OCI-LY3 (cell line): ENCODE measurements around the gene TECPR2.

ENCODE experiments used
- H2AFZ ChIP-seq: fragments of 200-600, 300-600 bp; shearing (Covaris generic); 2 replicates; pipeline ENCODE4 v1.6.0; 2014; ENCODE audit warnings: antibody characterized with exemption, low read depth, low read length
- H3K27ac ChIP-seq: fragments of 200-600, 300-600 bp; sonication (generic); 2 replicates; pipeline ENCODE4 v1.5.1; 2014; ENCODE audit warnings: mild to moderate bottlenecking, low read length, moderate library complexity, mixed read lengths
- H3K27me3 ChIP-seq: fragments of 200-600, 300-600 bp; sonication (generic); 2 replicates; pipeline ENCODE4 v1.6.1; 2014; ENCODE audit warnings: low read depth, low read length, mixed read lengths
- H3K36me3 ChIP-seq: fragments of 200-600, 300-600 bp; sonication (generic); replicated peaks from 2 replicates; pipeline ENCODE3; 2014; ENCODE audit warnings: low read depth, low read length, mixed read lengths
- H3K4me1 ChIP-seq: fragments of 300-600, 200-600 bp; sonication (generic); 2 replicates; pipeline ENCODE4 v1.6.1; 2014; ENCODE audit warnings: low read length, mixed read lengths
- H3K4me2 ChIP-seq: fragments of 200-600, 300-600 bp; sonication (generic); 2 replicates; pipeline ENCODE4 v1.6.1; 2014; ENCODE audit warnings: low read length, mixed read lengths
- H3K4me3 ChIP-seq: fragments of 300-600, 200-600 bp; sonication (generic); 2 replicates; pipeline ENCODE4 v1.5.1; 2014; ENCODE audit warnings: antibody characterized with exemption, mild to moderate bottlenecking, low read length, moderate library complexity
- H3K79me2 ChIP-seq: fragments of 300-600, 200-600 bp; shearing (Covaris generic); 2 replicates; pipeline ENCODE4 v1.6.1; 2014; ENCODE audit warnings: mild to moderate bottlenecking, low read length, mixed read lengths
- H3K9ac ChIP-seq: fragments of 300-600, 200-600 bp; shearing (Covaris generic); 2 replicates; pipeline ENCODE4 v1.6.0; 2014; ENCODE audit warnings: mild to moderate bottlenecking, low read length, moderate library complexity
- H3K9me3 ChIP-seq: fragments of 200-600, 300-600 bp; shearing (Covaris generic); 2 replicates; pipeline ENCODE4 v1.6.1; 2014; ENCODE audit warnings: low read length, mixed read lengths; ENCODE audit not compliant: insufficient read depth
- H4K20me1 ChIP-seq: fragments of 200-600, 300-600 bp; sonication (generic); 2 replicates; pipeline ENCODE4 v1.6.1; 2016; ENCODE audit warnings: low read length, mixed read lengths; ENCODE audit not compliant: insufficient read depth
- CTCF ChIP-seq: fragments of 200-600, 300-600 bp; sonication (generic); IDR thresholded peaks from 2 replicates; pipeline ENCODE4 v1.5.1; 2014; ENCODE audit warnings: antibody characterized with exemption, low read length, low read depth
- EZH2phosphoT487 ChIP-seq: fragments of 200-600 bp; shearing (Covaris generic); IDR thresholded peaks from 2 replicates; pipeline ENCODE4 v1.6.1; 2018; ENCODE audit warnings: antibody characterized with exemption, mixed run types, low read depth

The TECPR2 gene

GRCh38 chr14:102501751-102502315 is 139.1 kb downstream of the TECPR2 start:
- no peak overlapping the region for H3K27ac ChIP-seq
- no peak overlapping the region for H3K4me2 ChIP-seq
- H2AFZ ChIP-seq = no peak overlapping the region
- H3K36me3 ChIP-seq = no peaks in the 10 kb centered on the region
- H3K79me2 ChIP-seq = no peaks in the 10 kb centered on the region
- TF ChIP-seq CTCF (peak; percentile 36), EZH2phosphoT487 (no peak)
- no peaks in the 10 kb centered on the region for H4K20me1 ChIP-seq
- no peaks in the 10 kb centered on the region for H3K4me1 ChIP-seq
- H3K4me3 ChIP-seq = no peak overlapping the region
- H3K9me3 ChIP-seq = no peaks in the 10 kb centered on the region
- no peaks in the 10 kb centered on the region for H3K27me3 ChIP-seq
- H3K9ac ChIP-seq = no peak overlapping the region

- no peaks in the 10 kb centered on the region for H3K27me3 ChIP-seq
- no peaks in the 10 kb centered on the region for H3K4me1 ChIP-seq
- H3K4me3 ChIP-seq = no peak overlapping the region
- no peaks in the 10 kb centered on the region for H3K36me3 ChIP-seq
- H3K9ac ChIP-seq = no peak overlapping the region
- H3K79me2 ChIP-seq = no peaks in the 10 kb centered on the region
- no peak for TF ChIP-seq CTCF
- no peak for TF ChIP-seq EZH2phosphoT487
- no peak overlapping the region for H3K27ac ChIP-seq
- H4K20me1 ChIP-seq = no peaks in the 10 kb centered on the region
- H3K4me2 ChIP-seq = no peak overlapping the region
- H2AFZ ChIP-seq = no peak overlapping the region
- H3K9me3 ChIP-seq = no peaks in the 10 kb centered on the region
These were observed 139.8 kb downstream of the TECPR2 start for GRCh38 chr14:102502571-102502970.

- H2AFZ ChIP-seq = no peak overlapping the region
- no peaks in the 10 kb centered on the region for H3K79me2 ChIP-seq
- H3K36me3 ChIP-seq = no peaks in the 10 kb centered on the region
- H3K4me1 ChIP-seq = peaks cover under 1% of the 10 kb centered on the region; the same call in 1 of the 2 replicates
- no peak overlapping the region for H3K9ac ChIP-seq
- no peaks in the 10 kb centered on the region for H3K9me3 ChIP-seq
- no peak overlapping the region for H3K27ac ChIP-seq
- H3K27me3 ChIP-seq = no peaks in the 10 kb centered on the region
- H3K4me2 ChIP-seq = no peak overlapping the region
- no peak for TF ChIP-seq CTCF
- no peak for TF ChIP-seq EZH2phosphoT487
- H4K20me1 ChIP-seq = no peaks in the 10 kb centered on the region
- H3K4me3 ChIP-seq = no peak overlapping the region
These were observed 141.0 kb downstream of the TECPR2 start for GRCh38 chr14:102503641-102504327.

- Histone ChIP-seq H2AFZ (no peak overlapping the region), H3K27ac (no peak overlapping the region), H3K9ac (no peak overlapping the region), H3K9me3 (no peaks in the 10 kb centered on the region), H4K20me1 (no peaks in the 10 kb centered on the region), H3K27me3 (no peaks in the 10 kb centered on the region), H3K4me1 (peaks cover 3% of the 10 kb centered on the region; the same call in 1 of the 2 replicates), H3K4me3 (no peak overlapping the region), H3K4me2 (no peak overlapping the region), H3K36me3 (no peaks in the 10 kb centered on the region), H3K79me2 (no peaks in the 10 kb centered on the region)
- TF ChIP-seq EZH2phosphoT487 (no peak), CTCF (no peak)
These were observed 141.7 kb downstream of the TECPR2 start for GRCh38 chr14:102504328-102504999.
